Measurements from ENCODE around the gene UBR3. TPM values are rescaled to one million over a fixed set of nuclear protein-coding genes. Genes with fewer than 3 reads are reported as not detected.

UBR3 gene
- total and polyA plus RNA-seq, 4 experiments from 2014 or later: 4.3 to 43.5 (median 27.6) TPM

GRCh38 chr2:170039401-170040172, 212.3 kb downstream of the UBR3 start:
- CTCF ChIA-PET (ENCODE audit: partially characterized antibody): no interaction called here
- DNase-seq: no peak
- Mint-ChIP-seq H3K36me3 (peaks cover 30 to 40% of the 10 kb centered on the region in 2 donors), H3K27me3 (no peaks in the 10 kb centered on the region), H3K27ac (no peak overlapping the region), H3K9me3 (peaks cover 0 to 1% (median 0%) of the 10 kb centered on the region in 8 donors), H3K4me3 (no peak overlapping the region), H3K4me1 (no peaks in the 10 kb centered on the region)
- H3K9me3 ChIP-seq (ENCODE audit: control insufficient read depth in 1 of 2, low read length in 2 of 2): no peaks in the 10 kb centered on the region
- no peak overlapping the region for H3K27ac ChIP-seq (ENCODE audit: low read depth, low read length)
- POLR2A ChIA-PET (ENCODE audit: partially characterized antibody): no interaction called here
- intact Hi-C loops (cut with micrococcal nuclease): no loop called here
- H3K27me3 ChIP-seq (ENCODE audit: insufficient read depth, low read length): no peaks in the 10 kb centered on the region
- no peaks in the 10 kb centered on the region for H3K4me1 ChIP-seq (ENCODE audit: insufficient read depth, low read length)
- H3K4me3 ChIP-seq (ENCODE audit: low read length in 2 of 2): no peak overlapping the region
- peaks cover 4% of the 10 kb centered on the region for H3K36me3 ChIP-seq (ENCODE audit: insufficient read depth, low read length)

GRCh38 chr2:170044751-170045478, 217.7 kb downstream of the UBR3 start:
- DNase-seq: no peak
- Mint-ChIP-seq H3K27me3 (no peaks in the 10 kb centered on the region), H3K36me3 (peaks cover 32 to 54% of the 10 kb centered on the region in 2 donors)

GRCh38 chr2:170047331-170048065, 220.2 kb downstream of the UBR3 start:
- no peaks in the 10 kb centered on the region for H3K4me1 ChIP-seq (ENCODE audit: insufficient read depth, low read length)
- H3K36me3 Mint-ChIP-seq: peaks cover 39 to 58% of the 10 kb centered on the region in 2 donors
- POLR2A ChIA-PET (ENCODE audit: partially characterized antibody): no interaction called here
- no peak for DNase-seq
- peaks cover 0 to 4% (median under 1%) of the 10 kb centered on the region in 4 donors for H3K4me1 Mint-ChIP-seq
- H3K4me3 Mint-ChIP-seq: no peak overlapping the region
- no peak overlapping the region for H3K27ac ChIP-seq (ENCODE audit: low read depth, low read length)
- no peaks in the 10 kb centered on the region for H3K27me3 ChIP-seq (ENCODE audit: insufficient read depth, low read length)
- CTCF ChIA-PET (ENCODE audit: partially characterized antibody): no interaction called here
- H3K27me3 Mint-ChIP-seq: no peaks in the 10 kb centered on the region
- intact Hi-C loops (cut with micrococcal nuclease): no loop called here
- H3K27ac Mint-ChIP-seq: no peak overlapping the region
- H3K9me3 ChIP-seq (ENCODE audit: control insufficient read depth in 1 of 2, low read length in 2 of 2): no peaks in the 10 kb centered on the region
- H3K4me3 ChIP-seq (ENCODE audit: low read length in 2 of 2): no peak overlapping the region
- no peaks in the 10 kb centered on the region for H3K36me3 ChIP-seq (ENCODE audit: insufficient read depth, low read length)
- no peaks in the 10 kb centered on the region for H3K9me3 Mint-ChIP-seq

More at GRCh38 chr2:170044751-170045478, 217.7 kb downstream of the UBR3 start:
- no peak overlapping the region for H3K4me3 ChIP-seq (ENCODE audit: low read length in 2 of 2)
- peaks cover 0 to 4% (median under 1%) of the 10 kb centered on the region in 4 donors for H3K4me1 Mint-ChIP-seq
- no peaks in the 10 kb centered on the region for H3K27me3 ChIP-seq (ENCODE audit: insufficient read depth, low read length)
- no peaks in the 10 kb centered on the region for H3K4me1 ChIP-seq (ENCODE audit: insufficient read depth, low read length)
- intact Hi-C loops (cut with micrococcal nuclease): no loop called here
- POLR2A ChIA-PET (ENCODE audit: partially characterized antibody): no interaction called here
- H3K36me3 ChIP-seq (ENCODE audit: insufficient read depth, low read length): peaks cover 4% of the 10 kb centered on the region
- no peak overlapping the region for H3K27ac ChIP-seq (ENCODE audit: low read depth, low read length)
- H3K4me3 Mint-ChIP-seq: no peak overlapping the region
- no peaks in the 10 kb centered on the region for H3K9me3 ChIP-seq (ENCODE audit: control insufficient read depth in 1 of 2, low read length in 2 of 2)
- peak overlapping the region in 1 of 7 donors; percentile 20 for H3K27ac Mint-ChIP-seq
- peaks cover 0 to 1% (median 0%) of the 10 kb centered on the region in 8 donors for H3K9me3 Mint-ChIP-seq
- CTCF ChIA-PET (ENCODE audit: partially characterized antibody): no interaction called here

- Histone ChIP-seq H3K4me3 (ENCODE audit: low read length in 2 of 2) (no peak overlapping the region), H3K4me1 (ENCODE audit: insufficient read depth, low read length) (no peaks in the 10 kb centered on the region), H3K27ac (ENCODE audit: low read depth, low read length) (no peak overlapping the region), H3K27me3 (ENCODE audit: insufficient read depth, low read length) (no peaks in the 10 kb centered on the region), H3K9me3 (ENCODE audit: control insufficient read depth in 1 of 2, low read length in 2 of 2) (no peaks in the 10 kb centered on the region), H3K36me3 (ENCODE audit: insufficient read depth, low read length) (no peaks in the 10 kb centered on the region)
- CTCF ChIA-PET (ENCODE audit: partially characterized antibody): no interaction called here
- Mint-ChIP-seq H3K36me3 (peaks cover 48 to 64% of the 10 kb centered on the region in 2 donors), H3K27me3 (no peaks in the 10 kb centered on the region), H3K4me3 (no peak overlapping the region), H3K4me1 (peaks cover 0 to 1% (median 0%) of the 10 kb centered on the region in 4 donors), H3K27ac (peak overlapping the region in 1 of 7 donors; percentile 70), H3K9me3 (no peaks in the 10 kb centered on the region)
- POLR2A ChIA-PET (ENCODE audit: partially characterized antibody): no interaction called here
- intact Hi-C loops (cut with micrococcal nuclease): no loop called here
- DNase-seq: no peak
Measured at GRCh38 chr2:170052151-170052550, 224.9 kb downstream of the UBR3 start.

GRCh38 chr2:170054997-170055396, 227.7 kb downstream of the UBR3 start:
- no peaks in the 10 kb centered on the region for H3K9me3 Mint-ChIP-seq
- H3K27me3 ChIP-seq (ENCODE audit: insufficient read depth, low read length): no peaks in the 10 kb centered on the region
- no peak for DNase-seq
- intact Hi-C loops (cut with micrococcal nuclease): no loop called here
- H3K9me3 ChIP-seq (ENCODE audit: control insufficient read depth in 1 of 2, low read length in 2 of 2): no peaks in the 10 kb centered on the region
- H3K4me3 ChIP-seq (ENCODE audit: low read length in 2 of 2): no peak overlapping the region
- no peak overlapping the region for H3K4me3 Mint-ChIP-seq
- H3K36me3 ChIP-seq (ENCODE audit: insufficient read depth, low read length): no peaks in the 10 kb centered on the region
- peaks cover 52 to 54% of the 10 kb centered on the region in 2 donors for H3K36me3 Mint-ChIP-seq
- H3K4me1 Mint-ChIP-seq: no peaks in the 10 kb centered on the region
- H3K4me1 ChIP-seq (ENCODE audit: insufficient read depth, low read length): no peaks in the 10 kb centered on the region
- H3K27ac Mint-ChIP-seq: no peak overlapping the region
- ChIA-PET POLR2A (ENCODE audit: partially characterized antibody) (no interaction called here), CTCF (ENCODE audit: partially characterized antibody) (no interaction called here)
- no peak overlapping the region for H3K27ac ChIP-seq (ENCODE audit: low read depth, low read length)
- H3K27me3 Mint-ChIP-seq: no peaks in the 10 kb centered on the region

- POLR2A ChIA-PET (ENCODE audit: partially characterized antibody): no interaction called here
- H3K27ac Mint-ChIP-seq: no peak overlapping the region
Measured at GRCh38 chr2:170056900-170057299, 229.6 kb downstream of the UBR3 start.

More at GRCh38 chr2:170056900-170057299, 229.6 kb downstream of the UBR3 start:
- Histone ChIP-seq H3K27me3 (ENCODE audit: insufficient read depth, low read length) (no peaks in the 10 kb centered on the region), H3K27ac (ENCODE audit: low read depth, low read length) (no peak overlapping the region), H3K36me3 (ENCODE audit: insufficient read depth, low read length) (no peaks in the 10 kb centered on the region), H3K4me3 (ENCODE audit: low read length in 2 of 2) (no peak overlapping the region), H3K9me3 (ENCODE audit: control insufficient read depth in 1 of 2, low read length in 2 of 2) (no peaks in the 10 kb centered on the region), H3K4me1 (ENCODE audit: insufficient read depth, low read length) (no peaks in the 10 kb centered on the region)
- intact Hi-C loops (cut with micrococcal nuclease): no loop called here
- no peak for DNase-seq
- CTCF ChIA-PET (ENCODE audit: partially characterized antibody): no interaction called here
- H3K4me1 Mint-ChIP-seq: no peaks in the 10 kb centered on the region
- H3K36me3 Mint-ChIP-seq: peaks cover 47 to 52% of the 10 kb centered on the region in 2 donors
- H3K27me3 Mint-ChIP-seq: no peaks in the 10 kb centered on the region
- no peaks in the 10 kb centered on the region for H3K9me3 Mint-ChIP-seq
- H3K4me3 Mint-ChIP-seq: no peak overlapping the region

Data from CD4-positive, alpha-beta memory T cell (primary cell).